ENCODE measurements around the gene SIL1.

Gene SIL1

DNA sequence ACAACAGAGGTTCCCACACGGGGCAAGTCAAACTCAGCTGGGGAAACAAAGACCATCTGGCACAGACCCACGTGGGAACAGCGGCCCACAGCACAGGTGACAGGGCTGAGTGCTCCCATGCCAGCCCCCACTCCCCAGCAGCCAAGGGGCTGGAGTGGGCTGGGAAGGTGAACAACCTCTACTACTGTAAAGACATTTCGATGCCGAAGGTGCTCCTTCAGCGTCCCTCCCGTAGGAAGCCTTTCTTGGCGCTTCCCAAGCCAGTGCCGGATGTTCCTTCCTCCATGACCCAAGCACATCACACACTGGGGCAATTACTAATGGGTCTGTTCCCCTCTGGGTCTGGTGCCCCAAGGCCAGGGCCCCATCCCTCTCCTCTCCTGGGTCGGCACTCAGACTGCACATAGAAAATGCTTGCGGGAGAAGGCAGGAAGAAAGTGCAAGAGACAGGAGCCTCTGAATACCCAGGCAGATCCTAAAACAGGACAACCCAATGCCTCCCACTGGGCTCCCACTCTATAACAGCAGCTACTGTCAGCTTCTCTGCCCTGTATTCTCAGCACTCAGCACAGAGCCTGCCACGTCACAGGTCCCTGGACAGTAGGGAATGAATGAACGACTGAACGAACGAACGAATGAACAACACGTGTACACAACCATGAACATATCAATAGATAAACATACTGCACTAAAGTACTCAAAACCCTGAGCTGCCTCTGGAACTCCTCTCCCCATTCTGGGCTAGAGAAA lies 246.0 kb downstream of the SIL1 start:
- no peak for DNase-seq

DNA sequence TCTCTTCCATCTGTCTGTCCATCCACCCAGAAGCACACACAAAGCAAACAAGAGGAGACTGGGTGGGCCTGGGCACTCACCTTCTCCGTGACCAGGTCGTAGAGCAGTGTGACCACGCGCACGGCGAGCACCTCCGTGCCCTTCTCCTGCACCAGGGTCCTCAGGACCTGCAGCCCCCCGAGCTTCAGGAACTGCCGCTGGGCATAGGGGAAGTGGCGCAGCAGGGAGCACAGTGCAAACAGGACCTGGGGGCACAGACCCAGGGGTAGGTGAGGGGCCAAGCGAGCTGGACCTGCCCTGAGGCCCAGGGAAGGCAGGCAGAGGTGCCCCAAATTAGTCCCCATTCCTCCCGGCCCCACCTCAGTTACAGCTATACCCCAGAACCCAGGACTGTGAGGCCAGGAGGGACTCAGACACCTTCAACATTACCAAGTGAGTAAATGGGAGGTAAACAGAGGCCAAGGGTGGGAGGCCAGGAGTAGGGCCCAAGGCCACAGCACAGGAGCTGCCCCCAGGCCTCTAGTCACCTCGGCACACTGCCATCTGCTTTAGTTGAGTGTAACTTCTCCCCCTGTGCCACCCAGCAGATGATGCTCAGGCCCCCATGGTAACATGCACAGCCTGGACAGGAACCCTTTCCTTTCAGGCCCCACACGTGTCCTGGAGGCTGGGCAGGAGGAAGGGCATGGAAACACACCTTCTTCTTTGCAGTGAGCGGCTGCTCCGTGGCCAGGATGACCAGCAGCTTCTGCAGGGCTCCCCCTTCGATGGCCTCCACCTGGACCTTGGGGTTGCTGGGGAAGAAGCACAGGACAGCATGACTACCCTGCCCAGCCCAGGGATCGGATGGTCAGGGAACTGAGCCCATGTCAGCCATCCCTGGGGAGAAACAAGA lies 246.8 kb downstream of the SIL1 start:
- DNase-seq = no peak

DNA sequence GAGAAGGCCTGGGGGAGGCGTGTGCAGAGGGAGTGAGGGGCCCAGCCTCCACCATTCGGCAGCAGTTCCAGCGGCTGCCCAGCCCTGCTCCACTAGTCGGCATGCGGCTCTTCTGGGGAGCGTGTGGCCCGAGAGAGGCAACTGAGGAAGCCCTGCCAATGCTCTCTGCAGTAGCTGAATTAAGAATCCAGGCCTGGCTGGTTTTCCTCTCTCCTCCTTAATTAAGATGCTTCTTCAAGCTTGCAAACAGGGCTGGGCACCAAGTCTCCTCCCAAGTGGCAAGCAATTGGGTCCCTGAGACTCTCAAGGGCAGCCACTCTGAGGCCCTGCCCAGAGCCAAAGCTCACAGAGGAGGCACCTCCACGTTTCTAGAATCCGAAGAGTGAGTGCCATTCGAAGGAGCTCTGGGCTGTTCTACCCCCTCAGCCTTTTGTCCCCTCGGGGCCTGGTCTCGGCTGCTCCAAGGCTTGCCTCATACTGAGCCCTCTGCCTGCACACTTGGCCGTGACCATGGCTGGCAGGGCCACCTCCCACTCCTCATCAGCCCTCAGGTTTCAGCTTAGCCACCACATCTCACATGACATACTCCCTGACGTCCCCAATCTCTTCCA lies 247.6 kb downstream of the SIL1 start:
- no peak for DNase-seq

DNA sequence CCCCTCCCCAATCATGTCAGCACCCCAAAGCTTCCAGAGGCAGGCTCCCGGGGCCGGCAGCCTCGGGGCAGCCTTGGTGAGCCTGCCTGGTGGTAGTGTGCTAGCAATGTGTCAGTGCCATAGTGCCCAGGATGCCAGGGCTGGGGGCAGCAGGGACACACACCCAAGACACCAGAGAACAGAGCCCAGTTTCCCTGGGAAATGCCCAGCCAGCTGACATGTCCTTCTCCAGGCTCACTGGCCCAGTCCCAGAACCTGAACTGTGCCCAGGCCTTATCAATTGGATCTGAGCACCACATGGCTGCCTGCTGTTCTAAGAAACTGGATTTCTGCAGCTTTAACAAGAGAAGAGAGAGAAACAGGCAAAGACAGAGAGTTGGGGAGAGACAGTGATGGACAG lies 248.2 kb downstream of the SIL1 start:
- no peak for DNase-seq

DNA sequence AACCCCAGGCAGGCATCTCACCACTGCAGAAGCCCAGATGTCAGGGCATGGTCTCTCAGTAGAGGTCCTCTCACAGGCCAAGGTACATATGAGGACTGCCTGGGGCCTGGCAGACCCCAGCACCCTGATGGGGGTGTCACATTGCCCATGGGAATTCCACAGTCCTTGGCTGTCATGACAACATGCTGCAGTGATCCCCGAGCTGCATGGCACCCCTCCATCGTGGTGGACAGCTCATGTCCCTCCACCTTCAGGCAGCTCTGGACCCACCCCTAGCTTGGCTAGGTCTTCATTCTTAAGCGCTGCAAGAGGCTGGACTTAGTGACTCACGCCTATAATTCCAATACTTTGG lies 249.0 kb downstream of the SIL1 start:
- DNase-seq = no peak

DNA sequence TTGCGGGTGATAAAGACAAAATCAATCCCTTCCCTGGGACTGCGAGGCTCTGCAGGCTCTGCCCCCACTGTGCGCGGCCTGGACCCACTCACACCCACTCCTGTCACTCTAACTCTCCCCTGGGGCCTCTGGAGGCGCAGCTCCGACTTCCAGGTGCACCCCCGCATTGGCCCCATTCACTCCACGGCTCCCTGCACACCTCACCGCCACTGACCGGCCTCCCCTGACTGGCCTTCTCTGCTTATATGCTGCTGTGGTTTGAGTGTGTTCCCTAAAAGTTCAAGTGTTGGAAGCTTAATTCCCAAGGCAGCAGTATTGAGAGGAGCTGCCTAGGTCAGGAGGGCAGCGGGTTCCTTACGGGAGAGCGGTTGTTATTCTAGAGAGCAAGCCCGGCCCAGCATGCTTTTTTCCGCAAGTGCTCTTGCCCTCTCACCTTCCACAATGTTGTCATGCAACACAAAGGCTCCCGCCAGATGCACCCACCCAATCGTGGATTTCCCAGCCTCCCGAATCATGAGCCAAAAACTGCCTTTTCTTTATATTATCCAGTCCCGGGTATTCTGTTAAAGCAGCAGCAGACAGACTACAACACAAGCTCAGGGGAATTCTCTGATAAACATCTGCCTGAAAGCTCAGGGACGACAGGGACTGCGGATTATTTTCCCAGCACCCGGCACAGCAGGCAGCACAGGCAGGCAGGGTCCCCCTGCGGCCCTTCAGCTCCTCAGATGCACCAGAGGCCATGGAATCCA lies 249.5 kb downstream of the SIL1 start:
- no peak for DNase-seq

DNA sequence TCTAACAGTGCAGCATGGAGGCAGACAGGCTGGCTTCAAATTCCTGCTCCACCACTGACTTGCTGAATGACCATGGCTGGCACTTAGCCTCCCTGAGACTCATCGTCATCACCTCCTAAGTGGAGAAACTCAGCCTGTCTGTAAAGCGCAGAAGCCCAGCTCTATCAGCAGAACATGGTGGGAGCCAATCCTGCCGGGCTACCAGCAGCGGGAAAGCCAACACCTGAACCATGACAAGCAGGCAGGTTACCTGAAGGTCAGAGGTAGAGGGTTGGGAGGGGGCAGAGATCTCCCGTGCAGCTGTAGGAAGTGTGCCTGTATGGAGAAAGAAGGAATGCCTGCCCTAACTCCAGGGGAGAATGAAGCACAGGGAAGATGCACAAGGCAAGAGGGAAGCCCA lies 250.4 kb downstream of the SIL1 start:
- DNase-seq = no peak

DNA sequence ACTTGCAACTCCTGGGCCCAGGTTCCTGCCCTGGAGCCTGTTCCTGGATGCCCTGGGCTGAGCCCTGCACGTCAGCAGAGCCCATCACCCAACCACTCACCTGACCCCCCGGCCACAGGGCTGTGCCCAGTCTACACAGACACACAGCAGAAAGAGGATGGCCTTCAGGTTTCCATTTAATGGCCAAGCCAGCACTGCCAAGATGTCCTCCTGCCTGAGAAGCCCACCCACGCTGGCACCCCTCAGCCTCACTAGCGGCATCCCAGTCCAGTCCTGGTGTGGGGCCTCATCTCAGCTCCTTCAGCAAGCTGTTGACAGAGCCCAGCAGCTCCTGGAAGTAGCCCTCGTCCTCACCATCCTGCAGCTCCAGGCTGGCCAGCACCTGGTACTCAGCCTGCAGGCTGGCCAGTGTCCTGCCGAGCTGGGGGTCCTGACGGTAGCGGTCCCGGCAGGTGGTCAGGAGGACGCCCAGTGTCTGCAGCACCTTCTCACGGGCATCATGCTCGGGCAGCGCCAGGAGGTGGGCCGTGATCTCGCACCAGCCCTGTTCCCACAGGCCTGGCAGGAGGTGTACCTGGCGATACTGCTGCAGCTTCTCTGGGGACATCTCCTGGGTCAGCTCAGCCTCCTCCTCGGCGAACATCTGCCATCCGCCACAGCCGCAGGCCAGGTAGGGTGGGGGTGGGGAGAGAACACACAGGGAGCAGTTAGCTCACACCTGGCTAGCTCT lies 251.2 kb downstream of the SIL1 start:
- no peak for DNase-seq

DNA sequence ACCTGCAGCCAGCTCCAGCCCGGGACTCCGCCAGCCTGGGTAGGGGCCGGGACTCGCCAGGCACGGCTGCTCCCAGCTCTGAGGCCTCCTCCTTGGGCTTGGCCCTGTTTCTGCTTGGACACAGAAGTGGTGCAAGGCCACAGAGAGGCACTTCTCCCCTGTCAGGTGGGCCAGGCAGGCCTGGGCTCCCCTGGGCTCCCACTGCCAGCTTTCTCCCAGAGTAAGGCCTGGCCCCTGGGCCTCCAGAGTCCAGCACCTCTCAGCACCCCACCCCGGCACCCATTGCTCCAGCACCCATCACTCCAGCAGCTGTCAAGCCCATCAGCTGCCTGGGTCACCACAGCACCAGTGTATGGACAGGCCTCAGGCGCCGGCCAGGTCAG lies 251.9 kb downstream of the SIL1 start:
- DNase-seq = no peak

DNA sequence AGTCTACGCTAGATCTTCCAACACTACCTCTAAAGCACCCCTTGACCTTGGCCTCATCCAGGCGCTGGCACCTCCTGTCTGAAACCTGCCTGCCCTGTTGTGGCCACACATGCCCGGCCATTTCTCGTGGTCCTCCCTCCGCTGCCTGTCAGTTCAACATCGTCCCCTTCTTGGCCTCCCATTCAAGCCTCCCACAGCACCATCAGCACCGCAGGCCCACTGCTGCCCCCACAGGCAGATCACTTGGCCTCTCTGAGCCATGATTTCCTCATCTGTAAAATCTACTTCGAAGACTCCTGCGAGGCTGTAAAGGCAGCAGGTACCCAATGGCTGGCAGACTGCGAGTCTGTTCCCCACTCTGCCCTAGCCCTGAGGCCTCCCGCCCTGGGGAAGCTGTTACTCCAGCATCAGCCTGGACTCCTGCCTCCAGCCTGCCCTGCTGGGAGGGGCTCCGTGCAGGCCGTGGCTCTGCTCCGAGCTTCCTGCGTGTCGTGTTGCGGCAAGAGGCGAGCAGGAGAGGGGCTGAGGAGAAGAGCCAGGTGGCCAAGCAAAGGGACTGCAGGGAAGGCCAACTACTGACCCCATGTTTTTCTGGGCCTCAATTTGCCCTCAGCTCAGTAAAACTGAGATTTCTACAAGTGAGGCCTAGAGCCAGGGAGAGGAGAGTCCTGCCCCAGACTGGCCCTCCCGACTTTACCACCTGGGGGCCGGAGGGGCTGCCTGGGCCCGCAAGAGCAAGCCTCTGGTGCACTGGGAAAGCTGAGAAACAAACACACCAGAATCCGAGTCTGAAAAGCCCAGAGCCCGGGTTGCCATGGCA lies 252.5 kb downstream of the SIL1 start:
- DNase-seq = no peak

DNA sequence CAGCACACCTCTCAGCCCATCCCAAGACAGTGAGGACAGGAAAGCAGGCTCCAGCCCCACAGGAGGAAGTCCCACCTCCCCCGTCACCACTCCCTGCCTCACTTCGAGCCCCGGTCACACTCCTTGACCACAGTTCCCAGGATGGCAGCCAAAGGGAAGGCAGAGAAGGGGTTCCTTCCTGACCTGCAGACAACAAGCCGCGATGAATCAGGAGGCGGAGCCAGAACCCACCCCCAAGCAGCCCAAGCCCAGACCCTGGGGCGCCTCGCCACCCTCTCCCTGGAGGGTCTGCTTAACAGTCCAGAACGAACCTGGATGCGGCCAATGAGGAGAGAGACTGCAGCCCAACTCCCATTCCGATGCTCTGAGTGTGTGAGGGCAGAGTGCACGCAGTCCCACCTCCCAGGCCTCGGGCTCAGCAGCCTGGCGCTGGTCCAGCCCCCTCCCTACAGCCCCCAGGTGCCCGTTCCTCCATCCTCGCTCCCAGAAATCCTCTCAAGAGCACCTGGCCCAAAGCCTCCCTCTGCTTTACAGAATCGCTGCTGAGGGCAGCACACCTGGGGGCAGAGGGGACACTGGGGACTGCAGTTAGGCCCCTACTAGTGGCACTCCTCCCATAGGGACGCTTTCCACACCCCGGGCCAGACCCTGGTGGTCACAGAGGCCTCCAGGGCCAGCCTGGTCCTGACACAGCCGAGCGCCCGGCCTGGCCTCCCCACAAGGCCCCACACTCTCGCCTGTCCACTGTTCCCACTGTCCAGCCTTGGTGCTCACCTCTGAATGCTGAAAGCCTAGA lies 253.4 kb downstream of the SIL1 start:
- no peak for DNase-seq

DNA sequence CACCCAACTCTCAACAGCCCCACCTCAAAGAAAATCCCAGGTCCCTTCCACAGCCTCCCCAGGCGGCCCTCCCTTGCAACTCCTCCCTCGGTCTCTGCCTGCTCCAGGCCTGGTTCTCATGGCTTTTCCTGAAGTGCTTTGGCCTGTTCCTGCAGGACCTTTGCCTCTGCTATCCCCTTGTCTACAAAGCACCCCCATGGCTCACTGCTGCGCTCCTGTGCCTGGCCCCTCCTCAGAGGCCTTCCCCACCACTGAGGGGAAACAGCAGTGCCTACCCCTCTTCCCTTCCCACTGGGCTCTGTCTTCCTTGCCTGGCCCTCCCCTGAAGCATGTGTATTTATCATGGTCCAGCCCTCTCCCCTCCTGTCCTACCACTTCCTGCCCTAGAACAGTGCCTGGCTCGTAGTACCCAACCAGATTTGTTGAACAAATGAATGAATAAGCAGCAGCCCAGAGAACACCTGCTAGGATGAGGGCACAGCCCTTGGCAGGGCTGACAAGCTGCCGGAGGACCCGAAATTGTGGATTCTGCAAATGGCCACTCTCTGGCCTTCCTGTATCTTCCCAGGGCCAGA lies 254.5 kb downstream of the SIL1 start:
- no peak for DNase-seq

DNA sequence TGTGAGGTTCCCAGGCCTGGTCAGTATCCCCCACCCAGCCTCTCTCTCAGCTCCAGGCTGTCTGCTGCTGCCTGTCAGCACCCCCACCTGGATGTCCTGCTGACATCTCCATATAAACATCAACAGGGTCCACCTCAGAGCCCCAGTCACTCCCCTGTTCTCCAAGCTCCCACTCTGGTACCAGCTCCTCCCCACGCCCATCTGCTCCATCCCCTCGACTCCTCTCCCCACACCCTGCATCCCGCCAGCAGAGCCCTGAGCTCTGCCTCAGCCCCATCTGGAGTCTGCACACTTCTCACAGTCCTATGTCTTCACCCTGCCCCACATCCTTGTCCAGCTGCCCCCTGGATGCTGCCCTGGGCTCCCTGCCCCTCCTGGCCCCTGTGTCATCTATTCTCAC lies 255.3 kb downstream of the SIL1 start:
- DNase-seq = no peak

DNA sequence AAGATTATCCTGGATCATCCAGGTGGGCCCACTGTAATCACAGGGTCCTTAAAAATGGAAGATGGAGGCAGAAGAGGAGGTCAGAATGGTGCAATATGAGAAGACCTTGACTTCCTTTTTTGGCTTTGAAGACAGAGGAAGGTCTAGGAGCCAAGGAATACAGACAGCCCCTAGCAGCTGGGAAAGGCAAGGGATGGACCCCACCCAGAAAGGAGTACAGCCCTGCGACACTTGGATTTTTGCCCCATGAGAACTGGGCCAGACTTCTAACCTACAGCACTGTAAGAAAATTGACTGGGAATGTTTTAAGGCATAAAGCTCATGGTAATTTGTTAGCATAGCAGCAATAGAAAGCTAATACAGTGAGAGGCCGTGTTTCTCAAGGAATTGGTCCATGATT lies 256.1 kb downstream of the SIL1 start:
- DNase-seq = no peak

DNA sequence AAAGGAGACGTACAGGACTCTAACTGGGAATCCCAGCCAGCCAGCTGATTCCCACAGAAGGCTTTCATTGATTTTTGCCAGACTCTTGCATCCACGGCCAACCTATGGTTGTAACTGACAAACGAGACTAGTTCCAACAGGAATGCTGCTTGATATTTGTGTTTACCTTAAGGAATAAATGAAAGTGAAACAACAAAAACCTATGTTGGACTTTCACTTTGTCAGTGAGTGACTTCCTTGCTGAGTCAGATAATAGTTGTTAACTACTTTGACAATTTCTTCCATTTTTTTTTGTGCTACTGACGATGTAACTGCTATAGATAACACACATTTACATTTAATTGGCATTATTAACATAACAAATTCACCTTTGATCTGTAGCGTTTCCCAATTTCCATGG lies 259.6 kb downstream of the SIL1 start:
- DNase-seq = no peak

DNA sequence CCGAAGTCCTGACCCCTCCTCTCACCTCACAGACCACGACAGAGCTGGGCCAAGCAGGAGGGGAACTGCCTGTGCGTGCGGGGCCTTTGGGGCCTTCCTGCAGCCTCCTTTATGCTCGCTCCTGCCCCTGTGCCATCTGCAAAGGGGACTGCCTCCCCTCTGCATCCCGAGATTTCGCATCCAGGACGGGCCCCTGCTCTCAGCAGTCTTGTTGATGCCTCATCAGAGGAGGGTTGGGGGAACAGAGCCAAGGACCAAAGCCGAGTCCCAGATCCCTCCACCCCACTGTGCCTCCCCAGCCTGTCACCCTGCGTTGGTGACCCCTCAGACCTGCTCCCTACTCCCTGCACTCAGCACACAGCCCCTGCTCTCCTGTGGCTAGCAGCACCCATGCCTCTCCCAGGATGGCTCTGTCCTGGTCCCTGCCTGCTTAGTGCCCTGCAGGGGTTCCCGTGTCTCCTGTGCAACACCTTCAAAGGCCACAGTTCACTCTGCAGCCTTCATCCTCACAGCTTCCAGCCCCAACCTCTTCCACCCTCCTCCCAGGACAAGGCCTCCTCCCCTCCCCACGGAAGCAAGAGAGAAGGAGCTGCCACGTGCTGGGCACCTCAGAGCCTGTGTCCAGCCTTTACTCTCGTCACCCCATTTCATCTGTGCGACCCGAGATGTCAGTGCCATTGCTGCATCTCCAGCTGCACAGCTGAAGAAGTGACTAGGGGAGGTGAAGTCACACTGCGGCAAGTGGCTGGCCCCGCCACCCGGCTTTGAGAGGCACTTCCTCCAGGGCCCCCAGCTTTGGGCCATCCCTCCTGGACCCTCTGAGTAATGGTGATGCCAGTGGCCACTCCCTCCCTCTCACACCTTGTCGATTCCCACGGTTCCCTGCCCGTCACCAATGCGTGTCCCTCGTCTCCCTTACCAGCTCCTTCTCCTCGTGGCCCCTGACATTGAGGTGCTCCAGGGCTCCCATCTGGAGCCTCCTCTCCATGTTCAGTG lies 260.5 kb downstream of the SIL1 start:
- DNase-seq = no peak

DNA sequence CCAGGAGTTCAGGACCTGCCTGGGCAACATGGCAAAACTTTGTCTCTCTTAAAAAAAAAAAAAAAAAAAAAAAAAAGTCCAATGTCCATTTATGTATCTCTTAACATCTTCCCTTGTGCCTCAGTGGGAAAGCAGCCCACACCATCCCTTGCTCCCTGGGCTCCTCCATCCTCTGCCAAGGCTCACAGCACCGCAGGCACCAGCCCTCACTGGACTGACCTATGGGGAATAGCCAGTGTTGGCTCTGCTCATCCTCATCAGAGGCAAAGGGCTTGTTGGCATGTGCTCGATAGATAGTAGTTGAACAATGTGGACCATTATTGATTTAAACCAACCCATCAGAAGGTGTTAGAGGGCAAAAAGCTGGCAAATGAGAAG lies 261.2 kb downstream of the SIL1 start:
- no peak for DNase-seq

DNA sequence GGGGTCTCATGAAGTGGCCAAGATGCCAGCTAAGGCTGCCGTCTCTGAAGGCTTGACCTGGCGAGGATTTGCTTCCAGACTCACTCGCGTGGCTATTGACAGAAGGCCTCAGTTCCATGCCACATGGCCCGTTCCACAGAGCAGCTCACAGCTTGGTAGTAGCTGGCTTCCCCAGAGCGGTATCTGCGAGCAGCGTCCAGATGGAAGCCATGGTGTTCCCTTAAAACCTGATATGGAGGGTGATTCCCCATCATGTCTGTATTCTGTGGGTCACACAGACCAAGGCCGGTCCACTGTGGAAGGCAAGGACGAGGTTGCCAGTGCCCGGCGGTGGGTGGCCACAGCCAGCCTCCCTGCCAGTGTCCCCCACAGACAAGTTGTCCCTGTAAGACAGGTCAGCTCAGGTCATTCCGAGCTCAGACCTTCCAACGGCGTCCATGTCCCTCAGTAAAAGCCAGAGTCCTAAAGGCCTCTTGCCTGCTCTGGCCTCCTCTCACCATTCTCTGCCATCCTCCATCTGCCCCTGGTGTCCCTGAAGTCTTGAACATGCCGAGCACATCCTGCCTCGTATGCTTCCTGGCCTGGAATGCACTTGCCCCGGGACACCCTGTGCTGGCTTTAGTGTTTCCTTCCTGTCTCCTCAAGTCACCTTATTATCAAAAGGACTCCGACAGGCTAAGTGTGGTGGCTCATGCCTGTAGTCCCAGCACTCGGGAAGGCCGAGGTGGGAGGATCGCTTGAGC lies 261.8 kb downstream of the SIL1 start:
- no peak for DNase-seq

Data from AML-193 (cell line).